ENCODE results near the gene SIX5.

GRCh38 chr19:45733160-45733810, 35.8 kb downstream of the SIX5 start, which contains the start of gene MEIOSIN:
- no peak for TF ChIP-seq SUZ12 (IDR thresholded peaks at IDR 0.05; ENCODE audit: extremely low read depth, insufficient read depth, insufficient read length)
- TF ChIP-seq YY1 (IDR thresholded peaks at IDR 0.05; ENCODE audit: insufficient read depth, insufficient read length) = no peak
- no peak for TF ChIP-seq ZNF274 (IDR thresholded peaks at IDR 0.05; ENCODE audit: low read depth, low read length)
